ENCODE data around the gene KIF16B. TPM values are rescaled to one million over a fixed set of nuclear protein-coding genes. Genes with fewer than 3 reads are reported as not detected.

KIF16B gene
- total and polyA plus RNA-seq, 7 donors: 18.9 to 49.7 (median 22.4) TPM

- TF ChIP-seq CTCF (IDR thresholded peaks at IDR 0.05) (no peak), EP300 (IDR thresholded peaks at IDR 0.05) (no peak), POLR2A (IDR thresholded peaks at IDR 0.05) (no peak), POLR2AphosphoS5 (IDR thresholded peaks at IDR 0.05) (no peak)
- no peak overlapping the region for H3K4me3 ChIP-seq
- DNase-seq: no peak
- no peaks in the 10 kb centered on the region for H3K27me3 ChIP-seq
- 90 to 91% methylated on average over 6 of the region's 6 CpGs for WGBS, 2 donors
- H3K36me3 ChIP-seq: peaks cover 0 to 48% (median 10%) of the 10 kb centered on the region in 4 donors
- H3K9me3 ChIP-seq: no peaks in the 10 kb centered on the region
- no peak overlapping the region for H3K27ac ChIP-seq
- no peaks in the 10 kb centered on the region for H3K4me1 ChIP-seq
- intact Hi-C loops (cut with DNase I): no loop called here
Observed at GRCh38 chr20:16405254-16405653, 168.0 kb downstream of the KIF16B start.

GRCh38 chr20:16404640-16405039, 168.6 kb downstream of the KIF16B start:
- peaks cover 0 to 55% (median 11%) of the 10 kb centered on the region in 4 donors for H3K36me3 ChIP-seq
- no peak for DNase-seq

GRCh38 chr20:16404171-16404570, 169.1 kb downstream of the KIF16B start:
- 95 to 96% methylated on average over 5 of the region's 5 CpGs for WGBS, 2 donors
- no peaks in the 10 kb centered on the region for H3K27me3 ChIP-seq
- no peak for DNase-seq
- TF ChIP-seq CTCF (IDR thresholded peaks at IDR 0.05): no peak
- no peak for TF ChIP-seq POLR2A (IDR thresholded peaks at IDR 0.05)
- no peak for TF ChIP-seq EP300 (IDR thresholded peaks at IDR 0.05)
- no peak for TF ChIP-seq POLR2AphosphoS5 (IDR thresholded peaks at IDR 0.05)
- intact Hi-C loops (cut with DNase I): no loop called here
- no peak overlapping the region for H3K4me3 ChIP-seq
- no peak overlapping the region for H3K27ac ChIP-seq
- no peaks in the 10 kb centered on the region for H3K9me3 ChIP-seq
- no peaks in the 10 kb centered on the region for H3K4me1 ChIP-seq
- peaks cover under 1 to 57% (median 11%) of the 10 kb centered on the region in 4 donors for H3K36me3 ChIP-seq

More at GRCh38 chr20:16404640-16405039, 168.6 kb downstream of the KIF16B start:
- Histone ChIP-seq H3K9me3 (no peaks in the 10 kb centered on the region), H3K4me3 (no peak overlapping the region), H3K27ac (no peak overlapping the region), H3K4me1 (no peaks in the 10 kb centered on the region), H3K27me3 (no peaks in the 10 kb centered on the region)
- intact Hi-C loops (cut with DNase I): no loop called here
- TF ChIP-seq POLR2A (IDR thresholded peaks at IDR 0.05) (no peak), EP300 (IDR thresholded peaks at IDR 0.05) (no peak), CTCF (IDR thresholded peaks at IDR 0.05) (no peak), POLR2AphosphoS5 (IDR thresholded peaks at IDR 0.05) (no peak)
- WGBS, 2 donors: 98% methylated on average over 9 of the region's 9 CpGs

GRCh38 chr20:16400234-16400633, 173.0 kb downstream of the KIF16B start:
- no peak for TF ChIP-seq POLR2A (IDR thresholded peaks at IDR 0.05)
- TF ChIP-seq EP300 (IDR thresholded peaks at IDR 0.05): no peak
- TF ChIP-seq CTCF (IDR thresholded peaks at IDR 0.05): no peak
- no peak for TF ChIP-seq POLR2AphosphoS5 (IDR thresholded peaks at IDR 0.05)
- Histone ChIP-seq H3K27me3 (no peaks in the 10 kb centered on the region), H3K4me3 (no peak overlapping the region), H3K27ac (no peak overlapping the region), H3K4me1 (peaks cover 0 to 14% (median 11%) of the 10 kb centered on the region in 4 donors), H3K36me3 (peaks cover 2 to 46% (median 6%) of the 10 kb centered on the region in 4 donors), H3K9me3 (no peaks in the 10 kb centered on the region)
- DNase-seq: no peak
- intact Hi-C loops (cut with DNase I): no loop called here

- Histone ChIP-seq H3K4me3 (no peak overlapping the region), H3K27me3 (no peaks in the 10 kb centered on the region), H3K27ac (no peak overlapping the region), H3K36me3 (peaks cover 0 to 41% (median 4%) of the 10 kb centered on the region in 4 donors), H3K4me1 (peaks cover 0 to 14% (median 11%) of the 10 kb centered on the region in 4 donors), H3K9me3 (no peaks in the 10 kb centered on the region)
- no peak for DNase-seq
- TF ChIP-seq EP300 (IDR thresholded peaks at IDR 0.05): no peak
- no peak for TF ChIP-seq POLR2A (IDR thresholded peaks at IDR 0.05)
- TF ChIP-seq CTCF (IDR thresholded peaks at IDR 0.05): no peak
- no peak for TF ChIP-seq POLR2AphosphoS5 (IDR thresholded peaks at IDR 0.05)
- intact Hi-C loops (cut with DNase I): no loop called here
Observed at GRCh38 chr20:16399801-16400200, 173.4 kb downstream of the KIF16B start.

Data from sigmoid colon (tissue), 7 donors.